Activated T-cell treated with anti-CD3 and anti-CD28 coated beads, Interleukin-2, amount 50 U/mL, for 4 hours (primary cell): ENCODE data around the gene LIX1. TPM values are rescaled to one million over a fixed set of nuclear protein-coding genes. Genes with fewer than 3 reads are reported as not detected.
"Not testable (repeated sequence)": the region's sequence is repeated elsewhere in the genome, so short reads cannot be mapped to it uniquely, and the experiment has no call there.

ENCODE experiments used
- ATAC-seq, 2 donors: fragments of 200-7000 bp; cut with Tn5 transposase; one replicate each; pipeline ENCODE4 v1.10.0; 2021
- DNase-seq: peaks from one replicate; pipeline ENCODE4 v3.0.0-alpha.2; 2020
- H3K27me3 Mint-ChIP-seq: one replicate; pipeline ENCODE4 v1.8.0; 2021; ENCODE audit warnings: low read depth, mixed read lengths
- H3K36me3 Mint-ChIP-seq: one replicate; pipeline ENCODE4 v1.8.0; 2022; ENCODE audit warnings: mixed read lengths; ENCODE audit not compliant: insufficient read depth
- H3K4me1 Mint-ChIP-seq: one replicate; pipeline ENCODE4 v1.8.0; 2021; ENCODE audit warnings: low read depth, mixed read lengths
- H3K4me3 Mint-ChIP-seq: one replicate; pipeline ENCODE4 v1.8.0; 2021; ENCODE audit warnings: mild to moderate bottlenecking, moderate library complexity, mixed read lengths
- H3K9me3 Mint-ChIP-seq: one replicate; pipeline ENCODE4 v1.8.0; 2021; ENCODE audit warnings: mixed read lengths
- total RNA-seq, 3 donors: library from RNA; stranded (reverse); gene quantifications; one replicate each; pipeline ENCODE4 v1.2.1, GENCODE V29; 2021

LIX1 gene
- not detected for total RNA-seq

DNA sequence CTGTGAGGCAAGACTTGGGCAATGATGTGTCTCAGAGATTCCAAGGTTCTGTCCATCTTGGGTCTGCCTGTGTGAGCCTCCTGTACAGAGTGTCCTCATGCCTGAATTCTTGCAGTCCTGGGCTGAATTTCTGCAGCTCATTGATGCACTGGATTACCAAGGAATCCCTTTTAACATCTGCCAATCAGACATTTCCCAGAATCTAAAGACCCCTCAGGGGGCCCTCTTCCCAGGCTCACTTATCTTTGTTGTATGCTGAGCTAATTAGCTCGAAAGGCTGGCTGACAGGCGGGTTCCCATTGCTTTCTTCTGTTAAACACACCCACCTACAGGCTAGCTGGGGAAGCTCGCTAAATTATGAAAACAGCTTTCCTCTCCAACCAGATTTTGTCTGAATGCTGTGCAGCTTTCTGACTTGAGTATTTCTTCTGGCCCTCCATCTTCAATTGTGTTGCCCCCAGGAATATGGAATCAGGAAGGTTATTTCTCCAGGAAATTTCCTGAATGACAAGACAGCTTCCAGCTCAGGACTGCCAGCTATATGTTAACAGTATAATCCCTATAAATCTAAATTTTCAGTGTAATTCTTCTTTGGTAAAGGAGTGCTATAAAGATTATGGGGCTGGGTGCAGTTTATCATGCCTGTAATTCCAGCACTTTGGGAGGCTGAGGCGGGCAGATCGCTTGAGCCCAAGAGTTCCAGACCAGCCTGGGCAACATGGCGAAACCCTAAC is at the start of gene LIX1:
LIX1 (minus strand) TSS at position 91 of the 734 bp plus-strand sequence; CDS start at position 56, 35 bp downstream.
- Mint-ChIP-seq H3K4me1 (no peaks in the 10 kb centered on the region), H3K4me3 (no peak within 1 kb of the TSS), H3K9me3 (no peaks in the 10 kb centered on the region), H3K27me3 (peaks cover 9% of the 10 kb centered on the region), H3K36me3 (no peaks in the 10 kb centered on the region)
- DNase-seq (no peak), ATAC-seq (peak; percentile 48 to 57)

- Mint-ChIP-seq H3K36me3 (peaks cover 5% of the 10 kb centered on the region), H3K9me3 (peaks cover 8% of the 10 kb centered on the region), H3K4me1 (peaks cover 8% of the 10 kb centered on the region), H3K4me3 (no peak overlapping the region), H3K27me3 (no peaks in the 10 kb centered on the region)
- DNase-seq (no peak), ATAC-seq (no peak)
These were observed 49.5 kb upstream of the LIX1 start for GRCh38 chr5:97191893-97192292.

- not testable (repeated sequence) for H3K9me3 Mint-ChIP-seq, ATAC-seq, H3K4me1 Mint-ChIP-seq, DNase-seq, H3K4me3 Mint-ChIP-seq, H3K36me3 Mint-ChIP-seq, H3K27me3 Mint-ChIP-seq
These were observed 47.1 kb upstream of the LIX1 start for GRCh38 chr5:97189523-97189922.

DNA sequence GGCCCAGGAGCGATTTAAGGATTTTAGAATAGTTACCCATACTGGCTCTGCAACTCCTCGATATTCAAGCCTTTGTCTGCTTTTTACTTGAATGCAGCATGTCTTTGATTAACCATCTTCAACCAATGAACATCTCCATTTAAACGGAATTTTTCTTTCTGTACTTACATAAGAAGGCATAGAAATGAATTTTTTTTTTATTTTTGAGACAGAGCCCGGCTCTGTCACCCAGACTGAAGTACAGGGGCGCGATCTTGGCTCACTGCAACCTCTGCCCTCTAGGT is 41.5 kb upstream of the LIX1 start:
- Mint-ChIP-seq H3K36me3 (peaks cover 19% of the 10 kb centered on the region), H3K4me1 (peaks cover 35% of the 10 kb centered on the region), H3K9me3 (peaks cover 3% of the 10 kb centered on the region), H3K4me3 (peak overlapping the region; percentile 95), H3K27me3 (no peaks in the 10 kb centered on the region)
- no peak for DNase-seq
- ATAC-seq, result no peak

GRCh38 chr5:97183100-97183929 is 40.9 kb upstream of the LIX1 start, which contains the start of gene RIOK2:
Gene RIOK2 (minus strand): TSS chr5:97183247. CDS start chr5:97183191, 56 bp downstream.
- ATAC-seq, result peak; percentile 92 to 95
- H3K36me3 Mint-ChIP-seq, result peaks cover 25% of the 10 kb centered on the region
- peaks cover 3% of the 10 kb centered on the region for H3K9me3 Mint-ChIP-seq
- H3K4me3 Mint-ChIP-seq, result peak within 1 kb of the TSS; percentile 95
- DNase-seq, result peak; percentile 90
- peaks cover 35% of the 10 kb centered on the region for H3K4me1 Mint-ChIP-seq
- no peaks in the 10 kb centered on the region for H3K27me3 Mint-ChIP-seq

DNA sequence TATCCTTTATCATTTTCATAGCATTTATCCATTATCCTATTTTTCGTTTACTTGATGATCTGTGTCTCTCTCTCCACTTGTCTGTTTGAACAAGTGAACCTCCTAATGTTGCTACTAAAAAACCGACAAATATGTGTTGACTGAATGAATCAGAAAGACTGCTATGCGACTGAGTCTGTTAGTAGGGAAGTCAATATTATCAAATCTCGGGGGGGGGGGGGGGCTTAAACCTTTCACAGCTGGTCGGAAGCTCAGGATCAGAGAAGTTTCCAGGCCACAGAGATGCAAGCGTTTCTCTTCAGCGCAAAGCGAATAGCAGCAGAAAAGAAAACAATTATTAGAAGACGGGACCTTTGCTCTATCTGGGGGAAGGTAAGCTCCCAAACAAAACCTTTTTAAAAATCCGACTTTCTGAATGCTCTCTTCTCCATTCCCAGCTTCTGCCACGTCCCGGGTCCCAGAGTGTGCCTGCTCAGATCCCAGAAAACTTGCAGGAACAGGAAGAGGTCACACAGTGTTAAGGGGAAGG is 40.2 kb upstream of the LIX1 start:
- H3K4me3 Mint-ChIP-seq, result peak overlapping the region; percentile 95
- H3K36me3 Mint-ChIP-seq, result peaks cover 29% of the 10 kb centered on the region
- no peak for ATAC-seq
- H3K9me3 Mint-ChIP-seq, result peaks cover 3% of the 10 kb centered on the region
- DNase-seq, result no peak
- no peaks in the 10 kb centered on the region for H3K27me3 Mint-ChIP-seq
- peaks cover 35% of the 10 kb centered on the region for H3K4me1 Mint-ChIP-seq

DNA sequence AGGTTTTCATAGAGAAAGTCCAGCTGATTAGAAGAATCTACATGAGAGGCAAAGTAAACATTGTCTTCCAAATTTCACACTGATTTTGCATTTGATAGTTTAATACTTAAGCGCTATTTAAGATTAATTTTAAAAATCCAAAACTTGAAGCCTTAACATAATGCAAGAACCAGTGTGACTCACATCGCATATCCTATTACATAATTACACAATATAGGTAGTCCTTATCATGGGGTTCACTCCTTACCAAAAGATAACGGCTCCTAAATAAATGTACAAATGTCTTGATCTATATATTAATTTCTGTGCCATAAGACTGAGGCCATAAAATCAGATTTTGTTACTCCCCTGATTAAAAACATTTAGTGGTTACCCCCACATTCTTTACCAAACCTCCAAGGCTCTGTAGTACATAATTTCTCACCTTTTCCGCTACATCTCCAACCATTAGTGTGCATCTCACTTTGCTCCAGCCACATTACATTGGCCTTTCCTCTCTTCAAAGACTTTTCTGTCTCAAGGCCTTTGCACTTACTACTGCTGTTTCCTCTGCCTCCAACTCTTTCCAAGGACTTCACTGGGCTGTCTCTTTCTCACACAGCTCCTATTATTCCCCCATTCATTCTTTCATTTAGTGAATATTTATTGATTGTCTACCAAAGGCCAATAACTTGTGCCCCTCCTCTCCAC is 39.6 kb upstream of the LIX1 start:
- peaks cover 35% of the 10 kb centered on the region for H3K4me1 Mint-ChIP-seq
- H3K36me3 Mint-ChIP-seq, result peaks cover 30% of the 10 kb centered on the region
- ATAC-seq, result no peak

GRCh38 chr5:97179457-97179856 is 37.0 kb upstream of the LIX1 start:
- H3K4me1 Mint-ChIP-seq, result peaks cover 32% of the 10 kb centered on the region
- not testable (repeated sequence) for H3K9me3 Mint-ChIP-seq
- peaks cover 43% of the 10 kb centered on the region for H3K36me3 Mint-ChIP-seq

More for the DNA sequence above, 39.6 kb upstream of the LIX1 start:
- H3K27me3 Mint-ChIP-seq, result no peaks in the 10 kb centered on the region
- no peak for DNase-seq
- peaks cover 3% of the 10 kb centered on the region for H3K9me3 Mint-ChIP-seq
- peak overlapping the region; percentile 95 for H3K4me3 Mint-ChIP-seq

DNA sequence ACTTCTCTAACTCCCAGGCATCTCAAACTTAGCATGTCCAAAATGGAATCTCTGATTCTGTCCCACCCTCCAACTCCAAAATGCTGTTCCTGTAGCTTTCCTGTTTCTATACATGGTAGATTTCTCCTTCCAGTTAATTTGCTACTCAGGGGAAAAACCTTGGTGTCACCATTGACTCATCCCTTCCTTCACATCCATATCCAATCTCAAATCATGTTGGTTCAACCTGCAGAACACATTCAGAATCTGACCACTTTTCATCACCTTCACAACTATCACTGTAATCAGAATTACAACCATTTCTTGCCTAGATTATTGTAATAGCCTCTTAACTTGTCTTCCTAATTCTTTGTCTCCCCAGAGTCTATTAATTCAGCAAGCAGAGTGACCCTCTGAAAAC is 29.8 kb upstream of the LIX1 start:
- peaks cover 23% of the 10 kb centered on the region for H3K4me1 Mint-ChIP-seq
- DNase-seq, result no peak
- H3K4me3 Mint-ChIP-seq, result no peak overlapping the region
- H3K27me3 Mint-ChIP-seq, result no peaks in the 10 kb centered on the region
- no peaks in the 10 kb centered on the region for H3K9me3 Mint-ChIP-seq
- H3K36me3 Mint-ChIP-seq, result peaks cover 40% of the 10 kb centered on the region
- ATAC-seq, result no peak

More at GRCh38 chr5:97179457-97179856, 37.0 kb upstream of the LIX1 start:
- not testable (repeated sequence) for DNase-seq, H3K4me3 Mint-ChIP-seq, ATAC-seq, H3K27me3 Mint-ChIP-seq

DNA sequence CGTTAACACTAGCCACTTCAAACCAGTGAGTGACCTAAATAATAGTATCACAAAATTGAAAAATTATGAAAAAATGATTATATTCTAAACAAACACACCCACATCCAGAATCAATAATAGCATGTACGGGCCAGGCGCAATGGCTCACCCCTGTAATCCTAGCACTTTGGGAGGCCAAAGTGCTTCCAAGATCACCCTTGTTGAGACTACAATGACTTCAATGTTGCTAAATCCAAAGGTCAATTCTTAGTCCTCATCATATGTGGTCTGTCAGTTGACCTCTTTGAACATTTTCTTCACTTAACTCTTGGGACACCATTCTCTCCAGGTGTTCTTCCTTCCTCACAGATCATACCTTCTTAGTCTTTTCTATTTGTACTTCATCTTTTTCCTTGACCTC is 29.3 kb upstream of the LIX1 start:
- Mint-ChIP-seq H3K9me3 (no peaks in the 10 kb centered on the region), H3K36me3 (peaks cover 37% of the 10 kb centered on the region), H3K27me3 (no peaks in the 10 kb centered on the region), H3K4me1 (peaks cover 23% of the 10 kb centered on the region), H3K4me3 (no peak overlapping the region)
- DNase-seq, result no peak
- ATAC-seq, result no peak

- peaks cover 22% of the 10 kb centered on the region for H3K4me1 Mint-ChIP-seq
- no peak for ATAC-seq
- DNase-seq, result no peak
- no peaks in the 10 kb centered on the region for H3K27me3 Mint-ChIP-seq
- peaks cover 29% of the 10 kb centered on the region for H3K36me3 Mint-ChIP-seq
- peak overlapping the region; percentile 74 for H3K4me3 Mint-ChIP-seq
- no peaks in the 10 kb centered on the region for H3K9me3 Mint-ChIP-seq
These were observed 25.0 kb upstream of the LIX1 start for GRCh38 chr5:97167435-97167834.

- H3K4me1 Mint-ChIP-seq, result peaks cover 13% of the 10 kb centered on the region
- DNase-seq, result no peak
- no peak overlapping the region for H3K4me3 Mint-ChIP-seq
- no peaks in the 10 kb centered on the region for H3K9me3 Mint-ChIP-seq
- ATAC-seq, result no peak
- H3K27me3 Mint-ChIP-seq, result no peaks in the 10 kb centered on the region
- peaks cover 22% of the 10 kb centered on the region for H3K36me3 Mint-ChIP-seq
These were observed 23.3 kb upstream of the LIX1 start for GRCh38 chr5:97165726-97166125.

DNA sequence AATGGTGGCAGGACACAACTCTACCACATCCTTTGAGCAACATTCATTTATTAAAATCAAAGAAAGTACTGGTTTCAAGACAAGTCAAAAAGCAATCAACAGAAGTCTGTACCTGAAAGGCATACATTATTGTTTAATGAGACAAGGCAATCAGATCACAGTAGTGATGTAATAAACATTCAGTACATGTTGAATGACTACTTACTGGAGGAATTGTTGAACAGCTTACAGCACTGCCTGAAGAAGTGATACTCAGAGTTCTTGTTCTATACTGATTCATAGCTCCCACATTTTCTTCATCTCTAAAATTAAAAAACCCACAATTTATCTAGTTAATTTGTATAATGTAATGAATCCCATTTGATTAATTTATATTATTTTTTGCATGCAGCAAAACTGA is 22.4 kb upstream of the LIX1 start:
- H3K27me3 Mint-ChIP-seq, result no peaks in the 10 kb centered on the region
- ATAC-seq (peak in 1 of 2 donors; percentile 35), DNase-seq (no peak)
- H3K36me3 Mint-ChIP-seq, result peaks cover 30% of the 10 kb centered on the region
- peaks cover 13% of the 10 kb centered on the region for H3K4me1 Mint-ChIP-seq
- no peak overlapping the region for H3K4me3 Mint-ChIP-seq
- H3K9me3 Mint-ChIP-seq, result no peaks in the 10 kb centered on the region

- H3K4me1 Mint-ChIP-seq, result peaks cover 12% of the 10 kb centered on the region
- no peak overlapping the region for H3K4me3 Mint-ChIP-seq
- H3K9me3 Mint-ChIP-seq, result no peaks in the 10 kb centered on the region
- H3K27me3 Mint-ChIP-seq, result no peaks in the 10 kb centered on the region
- ATAC-seq (no peak), DNase-seq (no peak)
- peaks cover 34% of the 10 kb centered on the region for H3K36me3 Mint-ChIP-seq
These were observed 21.4 kb upstream of the LIX1 start for GRCh38 chr5:97163790-97164285.
